Activated T-helper 1 cell treated with Interleukin-2 at 50 U/mL for 16 hours (primary cell): ENCODE measurements around the gene ANKRD39.
A peak's percentile ranks its signal among the peaks of the same experiment; 100 is the strongest.

Source experiments
- DNase-seq: peaks from one replicate; pipeline ENCODE4 v3.0.0-alpha.2; 2020; ENCODE audit warnings: low read depth

The ANKRD39 gene

GRCh38 chr2:96826546-96827278, 31.1 kb downstream of the ANKRD39 start:
- DNase-seq: no peak

DNA sequence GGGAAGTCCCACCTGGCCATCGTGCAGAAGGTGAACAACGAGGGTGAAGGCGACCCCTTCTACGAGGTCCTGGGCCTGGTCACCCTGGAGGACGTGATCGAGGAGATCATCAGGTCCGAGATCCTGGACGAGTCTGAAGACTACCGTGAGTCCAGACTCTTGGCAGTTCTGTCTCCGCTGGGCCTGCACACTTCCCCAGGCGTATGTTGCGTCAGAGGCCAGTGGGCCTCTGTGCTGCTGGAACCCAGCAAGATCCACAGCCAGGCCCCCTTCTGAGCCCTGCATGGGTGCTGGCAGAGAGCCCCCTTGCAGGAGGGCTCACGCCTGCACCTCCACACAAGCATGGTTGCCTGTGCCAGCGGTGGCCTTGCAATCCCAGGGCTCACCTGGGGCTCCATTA, 32.8 kb downstream of the ANKRD39 start:
- no peak for DNase-seq

GRCh38 chr2:96824079-96824870, 33.5 kb downstream of the ANKRD39 start:
- DNase-seq: no peak

DNA sequence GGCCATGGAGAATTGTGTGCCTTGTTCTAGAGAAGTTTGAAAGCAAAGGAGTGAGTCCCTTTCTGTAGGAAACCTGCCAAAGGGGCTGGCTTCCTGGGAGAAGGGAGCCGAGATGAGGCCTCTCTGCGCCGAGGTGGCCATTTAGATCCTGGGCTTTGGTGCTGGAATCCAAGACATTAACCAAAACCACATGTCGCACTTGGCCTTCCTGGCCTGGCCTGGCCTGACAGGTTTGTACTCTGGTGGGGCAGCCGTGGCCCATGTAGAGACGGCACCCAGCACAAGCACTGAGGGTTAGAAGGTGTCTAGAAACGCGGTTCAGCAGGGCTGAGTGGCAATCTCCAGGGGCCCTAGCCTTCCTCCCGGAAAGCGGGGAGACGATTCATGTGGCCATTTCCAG, 34.6 kb downstream of the ANKRD39 start:
- DNase-seq: no peak

DNA sequence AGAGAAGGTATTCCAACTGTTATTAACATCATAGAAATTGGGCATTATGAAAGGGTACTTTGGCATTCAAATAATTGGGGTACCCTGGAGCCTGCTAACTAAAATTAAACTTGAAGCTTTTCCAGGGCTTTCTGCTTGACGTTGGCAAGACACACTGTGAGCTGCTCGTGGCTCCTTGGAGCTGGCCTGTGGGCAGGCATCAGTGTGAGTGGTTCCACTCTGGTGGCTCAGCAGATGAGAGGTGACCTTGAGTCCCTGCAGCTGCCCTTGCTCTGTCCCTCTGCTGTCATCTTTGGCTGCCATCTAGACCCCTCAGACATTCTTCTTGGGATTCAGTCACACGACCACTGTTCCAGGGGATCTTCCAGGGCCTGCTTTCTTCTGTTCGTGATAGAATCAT, 35.0 kb downstream of the ANKRD39 start:
- no peak for DNase-seq

DNA sequence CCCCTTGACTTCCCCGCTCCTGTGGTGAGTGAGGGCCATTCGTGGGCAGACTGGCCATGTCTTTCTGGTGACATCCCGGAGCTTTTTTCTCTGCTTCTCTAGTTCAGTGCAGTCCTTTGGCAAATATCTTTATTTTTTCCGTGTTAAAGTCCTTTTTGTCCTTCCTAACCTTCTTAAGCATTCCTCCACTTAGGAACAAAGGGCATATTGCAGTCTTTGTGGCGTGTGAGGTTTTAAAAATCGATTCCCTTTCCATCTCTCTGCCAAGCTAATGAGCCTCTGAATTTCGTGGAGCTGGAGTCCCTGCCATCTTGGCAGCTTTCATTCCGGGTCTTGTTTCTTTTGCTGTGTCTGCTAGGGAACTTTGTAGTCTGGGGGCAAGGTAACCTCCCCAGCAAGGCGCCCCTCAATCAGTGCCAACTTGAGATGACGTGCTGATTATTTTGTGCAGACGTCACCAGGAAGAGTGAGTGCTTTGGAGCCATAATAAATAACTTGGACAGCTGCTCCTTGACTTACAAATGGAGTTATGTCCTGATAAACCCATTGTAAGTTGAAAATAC, 36.6 kb downstream of the ANKRD39 start:
- DNase-seq: no peak

- no peak for DNase-seq
These were observed 37.8 kb downstream of the ANKRD39 start for GRCh38 chr2:96819876-96820511.

GRCh38 chr2:96819128-96819875, 38.5 kb downstream of the ANKRD39 start:
- no peak for DNase-seq

GRCh38 chr2:96817882-96818281, 39.9 kb downstream of the ANKRD39 start:
- no peak for DNase-seq

GRCh38 chr2:96816836-96817702, 40.7 kb downstream of the ANKRD39 start:
- no peak for DNase-seq

GRCh38 chr2:96816127-96816835, 41.5 kb downstream of the ANKRD39 start, which contains the start of gene CNNM3:
Gene CNNM3, plus strand, starts transcription at chr2:96816268. Its CDS starts 10 bp downstream, at chr2:96816278.
- DNase-seq: peak; percentile 95

DNA sequence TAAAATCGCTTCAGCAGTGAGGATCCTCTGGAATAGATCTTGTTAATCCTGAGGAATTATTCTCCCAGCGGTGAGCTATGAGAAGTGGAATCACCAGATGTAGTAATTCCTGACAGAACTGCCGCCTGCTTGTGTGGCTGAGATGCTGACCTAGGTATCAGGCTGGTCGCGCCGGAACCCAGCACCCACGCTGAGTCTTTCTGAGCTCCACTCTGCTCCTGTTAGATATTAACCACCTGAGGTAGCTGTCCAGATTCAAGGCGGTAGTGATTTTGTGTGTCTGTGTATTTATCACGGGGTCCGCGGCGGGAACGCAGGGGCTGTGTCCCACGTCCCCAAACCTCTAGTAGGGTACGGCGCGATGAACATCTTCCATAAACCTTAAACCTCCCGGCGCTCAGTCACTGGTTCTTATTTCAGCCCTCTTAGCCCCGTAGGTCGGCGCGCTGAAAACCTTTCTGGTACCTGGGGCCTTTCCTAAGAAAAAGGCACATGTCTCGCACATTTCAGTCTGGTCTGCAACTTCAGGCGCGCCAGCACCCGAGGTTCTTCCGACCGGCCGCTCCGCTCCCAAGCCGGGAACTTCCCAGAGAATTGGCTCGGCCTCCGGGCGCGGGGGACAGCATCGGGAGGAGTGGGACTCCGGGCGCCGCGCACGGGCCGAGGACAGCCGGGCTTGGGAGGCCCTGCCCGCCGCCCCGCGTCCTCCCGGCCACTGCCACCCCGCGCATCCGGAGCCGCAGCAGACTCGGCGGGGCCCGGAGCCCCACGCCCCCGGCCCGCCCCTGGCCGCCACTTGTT, 42.3 kb downstream of the ANKRD39 start:
- no peak for DNase-seq

GRCh38 chr2:96813656-96814055, 44.2 kb downstream of the ANKRD39 start:
- no peak for DNase-seq

GRCh38 chr2:96811917-96812316, 45.9 kb downstream of the ANKRD39 start:
- DNase-seq: no peak

GRCh38 chr2:96810783-96811192, 47.0 kb downstream of the ANKRD39 start:
- DNase-seq: no peak

DNA sequence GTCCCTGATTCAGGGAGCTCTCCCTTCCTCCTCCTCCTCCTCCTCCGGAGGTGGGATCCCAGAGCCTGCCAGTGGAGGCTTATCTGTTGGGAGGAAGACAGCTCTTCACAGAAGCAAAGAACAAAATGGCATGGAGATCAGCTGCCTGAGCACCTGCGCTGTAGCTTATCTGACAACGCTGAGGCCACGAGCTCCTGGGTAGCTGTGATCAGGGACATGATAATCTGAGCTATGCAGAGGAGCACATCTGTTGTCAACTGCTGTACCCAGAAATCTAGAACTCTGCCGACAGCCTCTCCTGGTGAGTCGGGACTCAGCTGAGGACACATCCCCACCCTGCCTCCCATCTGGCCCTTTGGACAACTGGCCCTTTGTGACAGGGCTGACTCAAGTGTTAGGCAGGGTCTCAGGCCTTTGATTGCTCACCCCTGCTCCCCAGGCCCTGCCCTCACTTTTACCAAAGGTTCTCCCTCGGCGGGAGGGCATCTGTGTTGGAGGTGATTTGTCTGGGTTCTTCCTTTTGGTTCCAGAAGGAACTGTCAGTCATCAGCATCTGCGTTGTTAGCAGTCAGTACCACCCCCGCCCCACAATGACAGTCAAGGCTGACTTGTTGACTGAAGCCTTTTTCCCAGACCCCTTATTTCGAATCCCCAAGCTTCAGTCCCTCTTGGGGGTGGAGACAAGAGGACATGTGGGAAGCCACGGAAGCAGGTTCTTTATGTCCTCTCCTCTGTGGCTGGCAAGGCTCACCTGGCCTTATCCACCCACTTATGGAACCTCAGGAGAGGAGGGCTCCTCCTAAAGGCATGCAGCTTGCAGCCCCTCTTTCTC, 47.6 kb downstream of the ANKRD39 start:
- no peak for DNase-seq

GRCh38 chr2:96809216-96809882, 48.5 kb downstream of the ANKRD39 start:
- DNase-seq: no peak
